GM04504 (cell line): ENCODE data around the gene MYO5C.
"Not testable (repeated sequence)": the region's sequence is repeated elsewhere in the genome, so short reads cannot be mapped to it uniquely, and the experiment has no call there.

Experiments used
- DNase-seq: peaks from one replicate; pipeline ENCODE4 v3.0.0-alpha.2; 2012; ENCODE audit warnings: low read depth

Gene MYO5C

GRCh38 chr15:52308446-52309153, 13.0 kb upstream of the MYO5C start:
- DNase-seq, result no peak

GRCh38 chr15:52307847-52308246, 12.2 kb upstream of the MYO5C start:
- no peak for DNase-seq

GRCh38 chr15:52306270-52306669, 10.7 kb upstream of the MYO5C start:
- no peak for DNase-seq

- DNase-seq, result no peak
These were observed 7.6 kb upstream of the MYO5C start for GRCh38 chr15:52303093-52303772.

- no peak for DNase-seq
These were observed 5.8 kb upstream of the MYO5C start for GRCh38 chr15:52301265-52301847.

- DNase-seq, result no peak
These were observed 653 bp downstream of the MYO5C start for GRCh38 chr15:52294881-52295420.

GRCh38 chr15:52292780-52293392, 2.7 kb downstream of the MYO5C start:
- DNase-seq, result no peak

- DNase-seq, result no peak
These were observed 4.4 kb downstream of the MYO5C start for GRCh38 chr15:52291204-52291603.

- no peak for DNase-seq
These were observed 4.8 kb downstream of the MYO5C start for GRCh38 chr15:52290800-52291199.

GRCh38 chr15:52290329-52290728, 5.3 kb downstream of the MYO5C start:
- DNase-seq, result no peak

- DNase-seq, result no peak
These were observed 5.9 kb downstream of the MYO5C start for GRCh38 chr15:52289629-52290081.

- DNase-seq, result no peak
These were observed 6.6 kb downstream of the MYO5C start for GRCh38 chr15:52288986-52289385.

GRCh38 chr15:52288051-52288942, 7.3 kb downstream of the MYO5C start:
- no peak for DNase-seq

GRCh38 chr15:52287114-52287513, 8.5 kb downstream of the MYO5C start:
- DNase-seq, result no peak

GRCh38 chr15:52285941-52286340, 9.7 kb downstream of the MYO5C start:
- not testable (repeated sequence) for DNase-seq

GRCh38 chr15:52284164-52284563, 11.4 kb downstream of the MYO5C start:
- no peak for DNase-seq

GRCh38 chr15:52283281-52283680, 12.3 kb downstream of the MYO5C start:
- DNase-seq, result no peak

GRCh38 chr15:52282418-52282817, 13.2 kb downstream of the MYO5C start:
- DNase-seq, result no peak

- DNase-seq, result no peak
These were observed 14.2 kb downstream of the MYO5C start for GRCh38 chr15:52281085-52282035.

- DNase-seq, result no peak
These were observed 15.1 kb downstream of the MYO5C start for GRCh38 chr15:52280326-52281084.
